ENCODE results near the gene OR52E4.

Gene OR52E4

GRCh38 chr11:5851002-5851401 lies 29.4 kb upstream of the OR52E4 start:
- no peak for TF ChIP-seq CTCF (IDR thresholded peaks at IDR 0.05; ENCODE audit: borderline replicate concordance, insufficient read depth, low read depth, low read length)
- H3K4me3 ChIP-seq (ENCODE audit: low read depth, low read length): no peak overlapping the region

- TF ChIP-seq CTCF (IDR thresholded peaks at IDR 0.05; ENCODE audit: borderline replicate concordance, insufficient read depth, low read depth, low read length): no peak
- no peak within 1 kb of the TSS for H3K4me3 ChIP-seq (ENCODE audit: low read depth, low read length)
These were observed 22.8 kb upstream of the OR52E4 start, which contains the start of gene OR52E8 for GRCh38 chr11:5857590-5857989. TSS of gene OR52E8 (minus strand) at chr11:5857690. CDS start at chr11:5857690, 0 bp downstream.

- no peak for TF ChIP-seq CTCF (IDR thresholded peaks at IDR 0.05; ENCODE audit: borderline replicate concordance, insufficient read depth, low read depth, low read length)
- H3K4me3 ChIP-seq (ENCODE audit: low read depth, low read length): no peak overlapping the region
These were observed 14.6 kb upstream of the OR52E4 start for GRCh38 chr11:5865826-5866225.

GRCh38 chr11:5878564-5878963 lies 1.9 kb upstream of the OR52E4 start:
- no peak for TF ChIP-seq CTCF (IDR thresholded peaks at IDR 0.05; ENCODE audit: borderline replicate concordance, insufficient read depth, low read depth, low read length)
- no peak overlapping the region for H3K4me3 ChIP-seq (ENCODE audit: low read depth, low read length)

- TF ChIP-seq CTCF (IDR thresholded peaks at IDR 0.05; ENCODE audit: borderline replicate concordance, insufficient read depth, low read depth, low read length): no peak
- no peak overlapping the region for H3K4me3 ChIP-seq (ENCODE audit: low read depth, low read length)
These were observed 1.3 kb downstream of the OR52E4 start for GRCh38 chr11:5881756-5882155.

- no peak overlapping the region for H3K4me3 ChIP-seq (ENCODE audit: low read depth, low read length)
- TF ChIP-seq CTCF (IDR thresholded peaks at IDR 0.05; ENCODE audit: borderline replicate concordance, insufficient read depth, low read depth, low read length): no peak
These were observed 6.7 kb downstream of the OR52E4 start for GRCh38 chr11:5887172-5887571.

- no peak overlapping the region for H3K4me3 ChIP-seq (ENCODE audit: low read depth, low read length)
- no peak for TF ChIP-seq CTCF (IDR thresholded peaks at IDR 0.05; ENCODE audit: borderline replicate concordance, insufficient read depth, low read depth, low read length)
These were observed 7.2 kb downstream of the OR52E4 start for GRCh38 chr11:5887661-5888060.
